Thymus (tissue), 11 donors: ENCODE measurements around the gene SSBP3. TPM values are rescaled to one million over a fixed set of nuclear protein-coding genes. Genes with fewer than 3 reads are reported as not detected.

Experiments
- DNase-seq, 9 donors: peaks; one replicate each; pipeline ENCODE4 v3.0.0-alpha.2; 2013; ENCODE audit warnings: low spot score in 9 of 9, low read depth in 6 of 9, missing footprints in 1 of 9
- H3K27ac ChIP-seq, 2 donors: one replicate each; pipeline ENCODE4 v1.5.1; 2013; ENCODE audit warnings: control low read depth in 1 of 2, low read depth in 1 of 2, low read length in 1 of 2, mild to moderate bottlenecking in 1 of 2, moderate library complexity in 1 of 2
- H3K27me3 ChIP-seq, 2 donors: one replicate each; pipeline ENCODE4 v1.5.1; 2013; ENCODE audit warnings: low read length in 1 of 2; ENCODE audit not compliant: control insufficient read depth in 2 of 2, insufficient read depth in 1 of 2
- H3K36me3 ChIP-seq, 2 donors: one replicate each; pipeline ENCODE4 v1.5.1; 2013; ENCODE audit warnings: low read length in 1 of 2, mild to moderate bottlenecking in 1 of 2, moderate library complexity in 1 of 2; ENCODE audit not compliant: control insufficient read depth in 2 of 2, insufficient read depth in 2 of 2
- H3K4me1 ChIP-seq, 2 donors: one replicate each; pipeline ENCODE4 v1.5.1; 2013; ENCODE audit warnings: low read length in 2 of 2; ENCODE audit not compliant: control insufficient read depth in 2 of 2, insufficient read depth in 2 of 2
- H3K4me3 ChIP-seq, 2 donors: one replicate each; pipeline ENCODE4 v1.5.1; 2013; ENCODE audit warnings: low read length in 2 of 2, control low read depth in 1 of 2, mild to moderate bottlenecking in 1 of 2
- H3K9me3 ChIP-seq, 2 donors: one replicate each; pipeline ENCODE4 v1.5.1; 2013; ENCODE audit warnings: low read length in 1 of 2, mild to moderate bottlenecking in 1 of 2; ENCODE audit not compliant: control insufficient read depth in 2 of 2, insufficient read depth in 1 of 2
- WGBS: extraction: QIAGEN DNeasy Blood & Tissue Kit; methylation state at CpG from one replicate; pipeline ENCODE4 v1.1.7; 2013; 5-methylcytosine and 5-hydroxymethylcytosine counted together
- polyA plus RNA-seq: library from polyadenylated mRNA; stranded (reverse); fragments of 200-250 nt; gene quantifications from one replicate; pipeline ENCODE4 v1.2.3, GENCODE V29; 2013
- total RNA-seq: library from RNA; stranded (reverse); fragments of 120-200 nt; gene quantifications from one replicate; pipeline ENCODE4 v1.2.4, GENCODE V29; 2013
- donor health status: healthy.

Gene SSBP3
- total and polyA plus RNA-seq, 2 donors: 36.8 to 55.7 TPM

DNA sequence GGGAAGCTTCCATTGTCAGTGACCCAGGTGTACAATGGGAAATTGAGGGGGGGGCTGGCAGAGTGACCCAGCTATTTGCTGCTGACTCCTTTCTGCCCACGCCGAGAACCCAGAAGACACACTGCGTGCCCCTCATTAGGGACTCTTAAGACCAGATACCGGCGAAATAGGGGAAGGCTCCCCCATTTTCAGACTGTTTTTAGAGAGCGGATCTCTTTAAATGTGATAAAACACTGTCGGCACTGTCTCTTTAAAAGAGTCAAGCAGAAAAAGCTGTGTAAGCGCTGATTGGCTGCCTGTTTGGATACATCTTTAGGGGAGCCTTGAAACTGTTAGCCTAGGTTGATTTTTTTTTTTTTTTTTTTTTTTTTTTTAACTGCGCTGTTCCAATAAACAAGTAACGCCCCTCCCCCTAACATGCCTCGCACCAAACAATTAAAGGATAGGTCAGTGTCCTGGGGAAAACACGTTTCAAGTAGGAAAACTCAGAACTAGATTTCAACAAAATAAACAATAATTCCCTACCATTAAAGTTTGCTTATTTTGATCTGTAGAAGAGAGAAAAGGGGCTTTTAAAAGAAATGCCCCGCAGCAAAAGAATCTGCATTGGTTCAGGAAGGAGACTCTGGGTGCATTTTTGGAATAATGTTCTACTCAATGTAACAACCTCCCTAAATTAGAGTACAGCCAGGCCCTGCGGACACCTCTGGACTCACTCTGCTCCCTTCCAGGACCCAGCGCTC lies 1.4 kb upstream of the SSBP3 start:
- 14% methylated on average over 15 of the region's 15 CpGs for WGBS
- H3K27ac ChIP-seq: peak overlapping the region; percentile 93 to 97
- peak overlapping the region; percentile 82 to 87 for H3K4me3 ChIP-seq
- H3K4me1 ChIP-seq: peaks cover 46 to 62% of the 10 kb centered on the region in 2 donors
- H3K36me3 ChIP-seq: peaks cover 12 to 19% of the 10 kb centered on the region in 2 donors
- no peaks in the 10 kb centered on the region for H3K27me3 ChIP-seq
- DNase-seq: peak; percentile 68 to 97 (median 88)
- H3K9me3 ChIP-seq: no peaks in the 10 kb centered on the region

DNA sequence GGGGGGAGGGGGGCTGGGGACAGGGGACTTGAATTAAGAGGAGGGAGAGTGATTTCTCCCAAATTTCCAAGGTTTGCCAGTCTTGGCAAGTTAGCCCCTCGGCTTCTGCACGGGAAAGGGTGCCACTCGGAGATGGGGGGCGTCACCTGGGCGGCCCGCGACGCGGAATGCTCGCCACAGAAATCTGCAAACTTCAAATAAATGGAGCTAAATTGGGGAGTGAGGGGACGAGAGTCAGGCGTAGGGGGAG lies 885 bp upstream of the SSBP3 start:
- H3K27ac ChIP-seq: peak overlapping the region; percentile 93 to 97
- WGBS: under 1% methylated on average over 12 of the region's 12 CpGs
- no peaks in the 10 kb centered on the region for H3K9me3 ChIP-seq
- H3K36me3 ChIP-seq: peaks cover 17 to 24% of the 10 kb centered on the region in 2 donors
- H3K4me3 ChIP-seq: peak overlapping the region; percentile 82 to 87
- H3K4me1 ChIP-seq: peaks cover 51 to 67% of the 10 kb centered on the region in 2 donors
- DNase-seq: no peak
- no peaks in the 10 kb centered on the region for H3K27me3 ChIP-seq

- peaks cover 59 to 71% of the 10 kb centered on the region in 2 donors for H3K4me1 ChIP-seq
These were observed 298 bp downstream of the SSBP3 start for GRCh38 chr1:54405898-54406293.

GRCh38 chr1:54404939-54405897 lies 976 bp downstream of the SSBP3 start:
- H3K4me1 ChIP-seq: peaks cover 59 to 70% of the 10 kb centered on the region in 2 donors
- peak in 1 of 9 donors; percentile 62 for DNase-seq
- WGBS: 1% methylated on average over 92 of the region's 92 CpGs

More at GRCh38 chr1:54405898-54406293, 298 bp downstream of the SSBP3 start:
- peak overlapping the region in 1 of 2 donors; percentile 43 for H3K27ac ChIP-seq
- under 1% methylated on average over 57 of the region's 57 CpGs for WGBS
- no peaks in the 10 kb centered on the region for H3K9me3 ChIP-seq
- H3K4me3 ChIP-seq: peak overlapping the region; percentile 36 to 87
- no peaks in the 10 kb centered on the region for H3K27me3 ChIP-seq
- H3K36me3 ChIP-seq: peaks cover 29 to 36% of the 10 kb centered on the region in 2 donors
- DNase-seq: no peak

DNA sequence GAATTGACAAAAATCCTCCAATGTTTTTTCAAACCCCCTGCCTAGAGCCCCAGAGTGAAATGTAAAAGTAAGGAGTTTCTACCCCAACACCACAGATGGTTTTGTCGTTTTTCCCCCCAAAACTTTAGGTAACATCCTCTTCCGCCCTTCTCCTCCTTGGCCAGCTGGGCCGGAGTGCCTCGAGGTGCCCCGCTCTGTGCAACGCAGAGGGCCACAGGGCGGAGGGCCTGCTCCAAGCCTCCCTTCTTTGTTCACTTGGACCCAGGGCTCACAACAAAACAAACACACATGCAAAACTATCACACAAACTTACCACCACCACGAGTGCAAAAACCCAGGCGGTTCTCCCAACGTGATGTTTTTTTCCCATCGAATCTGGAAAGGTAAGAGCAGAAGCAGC lies 1.9 kb downstream of the SSBP3 start:
- WGBS: 60% methylated on average over 11 of the region's 11 CpGs
- peaks cover 52 to 60% of the 10 kb centered on the region in 2 donors for H3K4me1 ChIP-seq
- no peak for DNase-seq
- no peak overlapping the region for H3K27ac ChIP-seq
- no peaks in the 10 kb centered on the region for H3K27me3 ChIP-seq
- H3K9me3 ChIP-seq: no peaks in the 10 kb centered on the region
- peaks cover 39 to 53% of the 10 kb centered on the region in 2 donors for H3K36me3 ChIP-seq
- H3K4me3 ChIP-seq: peak overlapping the region; percentile 80 to 87

More at GRCh38 chr1:54404939-54405897, 976 bp downstream of the SSBP3 start:
- Histone ChIP-seq H3K36me3 (peaks cover 32 to 43% of the 10 kb centered on the region in 2 donors), H3K4me3 (peak overlapping the region; percentile 80 to 87), H3K27me3 (no peaks in the 10 kb centered on the region), H3K9me3 (no peaks in the 10 kb centered on the region), H3K27ac (peak overlapping the region in 1 of 2 donors; percentile 39)

- DNase-seq: peak in 1 of 9 donors; percentile 36
- H3K27ac ChIP-seq: no peak overlapping the region
- peaks cover 47 to 56% of the 10 kb centered on the region in 2 donors for H3K4me1 ChIP-seq
- no peaks in the 10 kb centered on the region for H3K9me3 ChIP-seq
- H3K27me3 ChIP-seq: no peaks in the 10 kb centered on the region
- WGBS: 15% methylated on average over 10 of the region's 10 CpGs
- H3K4me3 ChIP-seq: peak overlapping the region; percentile 80 to 87
- H3K36me3 ChIP-seq: peaks cover 44 to 57% of the 10 kb centered on the region in 2 donors
These were observed 2.4 kb downstream of the SSBP3 start for GRCh38 chr1:54403808-54404261.

DNA sequence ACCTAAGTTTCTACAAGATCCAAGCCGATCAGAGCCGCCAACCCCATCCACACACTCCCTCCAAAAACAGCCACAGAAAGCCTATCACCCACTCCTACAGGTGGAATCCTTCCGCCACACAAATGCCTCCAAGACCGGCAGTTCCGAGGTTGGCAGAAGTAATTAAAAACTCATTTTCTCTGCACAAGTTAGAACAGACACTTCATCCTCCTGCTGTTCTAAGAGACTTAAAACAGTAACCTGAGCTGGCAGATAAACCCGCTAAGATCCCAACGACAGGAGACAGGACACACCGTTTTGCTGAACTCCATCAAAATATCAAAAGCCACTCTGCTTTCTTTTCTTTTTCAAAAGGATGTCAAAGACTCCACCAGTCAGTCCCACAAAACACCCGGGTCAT lies 2.8 kb downstream of the SSBP3 start:
- Histone ChIP-seq H3K27ac (peak overlapping the region in 1 of 2 donors; percentile 9), H3K4me3 (peak overlapping the region; percentile 80 to 87), H3K27me3 (no peaks in the 10 kb centered on the region), H3K9me3 (no peaks in the 10 kb centered on the region), H3K36me3 (peaks cover 48 to 61% of the 10 kb centered on the region in 2 donors), H3K4me1 (peaks cover 43 to 52% of the 10 kb centered on the region in 2 donors)
- DNase-seq: peak in 1 of 9 donors; percentile 36
- WGBS: 71% methylated on average over 9 of the region's 9 CpGs

DNA sequence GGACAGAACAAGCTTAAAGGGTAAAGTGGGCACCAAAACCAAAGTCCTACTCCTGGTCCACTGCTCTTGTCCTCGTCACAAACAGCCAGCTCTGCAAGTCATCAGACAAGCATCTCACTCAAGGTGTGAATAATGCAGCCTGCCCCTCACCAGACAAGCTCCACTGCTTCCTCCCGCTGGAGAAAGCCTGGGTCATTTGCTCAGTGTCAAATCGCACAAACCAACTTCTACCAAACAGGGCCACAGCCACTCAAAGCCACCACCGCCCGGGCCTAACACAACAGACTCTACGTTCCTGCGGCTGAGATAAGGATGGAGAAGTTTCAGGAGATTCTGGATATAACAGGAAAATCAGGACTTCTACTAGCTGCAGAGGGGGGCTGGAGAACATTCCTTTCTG lies 3.3 kb downstream of the SSBP3 start:
- DNase-seq: no peak
- peak overlapping the region in 1 of 2 donors; percentile 9 for H3K27ac ChIP-seq
- H3K27me3 ChIP-seq: no peaks in the 10 kb centered on the region
- peaks cover 53 to 66% of the 10 kb centered on the region in 2 donors for H3K36me3 ChIP-seq
- H3K4me3 ChIP-seq: peak overlapping the region; percentile 80 to 87
- no peaks in the 10 kb centered on the region for H3K9me3 ChIP-seq
- WGBS: 83% methylated on average over 7 of the region's 7 CpGs
- H3K4me1 ChIP-seq: peaks cover 38 to 47% of the 10 kb centered on the region in 2 donors
